GM12891 (cell line): Measurements from ENCODE around the gene PRKN.

Source experiments
- POLR2A ChIP-seq: IDR thresholded peaks from 2 replicates; pipeline ENCODE4 v1.6.1; 2011; ENCODE audit warnings: low read depth, low read length, control low read depth
- POLR2AphosphoS5 ChIP-seq: IDR thresholded peaks from 2 replicates; pipeline ENCODE4 v1.6.1; 2011; ENCODE audit warnings: low read depth, low read length, control low read depth

DNA sequence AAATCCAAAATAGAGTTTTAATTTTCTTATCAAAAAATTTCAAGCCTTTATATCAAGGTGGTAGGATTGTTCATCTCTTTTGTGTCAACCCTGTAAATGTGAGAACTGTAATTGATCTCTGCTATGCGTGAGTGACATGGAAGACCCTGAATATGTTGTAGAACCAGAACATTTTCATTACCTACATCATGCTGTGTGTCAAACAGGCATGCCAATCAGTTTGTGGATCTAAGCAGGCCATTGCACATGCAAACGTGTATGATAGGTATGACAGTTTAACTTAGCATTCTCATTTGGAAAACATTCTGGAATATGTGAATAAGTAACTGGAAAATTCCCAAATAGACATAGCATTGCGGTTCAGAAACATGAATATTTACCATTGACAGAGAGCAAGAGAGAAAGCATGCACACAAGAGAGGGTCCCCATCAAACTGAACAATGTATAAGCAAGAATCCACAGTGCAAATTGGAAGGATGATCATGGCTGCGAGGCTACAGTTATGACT is 812.1 kb downstream of the PRKN start:
- TF ChIP-seq POLR2AphosphoS5 (no peak), POLR2A (no peak)
